ENCODE data around the gene PDZK1IP1.

PDZK1IP1 gene

GRCh38 chr1:47189844-47190508, at the start of gene PDZK1IP1:
Gene PDZK1IP1, minus strand, starts transcription at chr1:47190036. Its CDS starts 104 bp downstream, at chr1:47189932.
- DNase-seq, result no peak

- DNase-seq, result no peak
These were observed 49.2 kb upstream of the PDZK1IP1 start for GRCh38 chr1:47238935-47239592.

GRCh38 chr1:47235806-47236205, 46.0 kb upstream of the PDZK1IP1 start:
- no peak for DNase-seq

- DNase-seq, result no peak
These were observed 45.4 kb upstream of the PDZK1IP1 start for GRCh38 chr1:47235241-47235681.

GRCh38 chr1:47233186-47233585, 43.4 kb upstream of the PDZK1IP1 start:
- no peak for DNase-seq

- DNase-seq, result no peak
These were observed 42.5 kb upstream of the PDZK1IP1 start, which contains the start of gene TAL1 for GRCh38 chr1:47232187-47232874. Gene TAL1, minus strand, starts transcription at chr1:47232225. Its CDS starts 6,337 bp downstream, at chr1:47225888.

- no peak for DNase-seq
These were observed 41.7 kb upstream of the PDZK1IP1 start for GRCh38 chr1:47231301-47232186.

GRCh38 chr1:47230692-47231300, 41.0 kb upstream of the PDZK1IP1 start:
- no peak for DNase-seq

GRCh38 chr1:47229886-47230691, 40.3 kb upstream of the PDZK1IP1 start:
- no peak for DNase-seq

GRCh38 chr1:47229031-47229885, 39.4 kb upstream of the PDZK1IP1 start:
- no peak for DNase-seq

- DNase-seq, result no peak
These were observed 38.8 kb upstream of the PDZK1IP1 start for GRCh38 chr1:47228644-47229030.

GRCh38 chr1:47227341-47228232, 37.8 kb upstream of the PDZK1IP1 start:
- no peak for DNase-seq

- DNase-seq, result no peak
These were observed 37.0 kb upstream of the PDZK1IP1 start for GRCh38 chr1:47226839-47227215.

- no peak for DNase-seq
These were observed 36.4 kb upstream of the PDZK1IP1 start for GRCh38 chr1:47226121-47226838.

GRCh38 chr1:47225430-47226100, 35.7 kb upstream of the PDZK1IP1 start:
- no peak for DNase-seq

- no peak for DNase-seq
These were observed 35.0 kb upstream of the PDZK1IP1 start for GRCh38 chr1:47224676-47225399.

- DNase-seq, result no peak
These were observed 34.3 kb upstream of the PDZK1IP1 start for GRCh38 chr1:47223921-47224675.
